Ascending aorta (tissue), 2 donors: ENCODE data around the gene EMILIN3. TPM values are rescaled to one million over a fixed set of nuclear protein-coding genes. Genes with fewer than 3 reads are reported as not detected.

Experiments used
- DNase-seq, 2 donors: peaks; one replicate each; pipeline ENCODE4 v3.0.0-alpha.2; 2019; ENCODE audit warnings: low spot score in 2 of 2
- H3K27ac ChIP-seq, 2 donors: fragments of 200-600 bp; sonication (generic); one replicate each; pipeline ENCODE4 v1.5.1; 2016 to 2017; ENCODE audit warnings: mild to moderate bottlenecking in 1 of 2
- H3K27me3 ChIP-seq: fragments of 200-600 bp; sonication (generic); one replicate; pipeline ENCODE4 v1.5.1; 2017
- H3K36me3 ChIP-seq, 2 donors: fragments of 200-600 bp; sonication (generic); one replicate each; pipeline ENCODE4 v1.5.1; 2016
- H3K4me1 ChIP-seq, 2 donors: fragments of 200-600 bp; sonication (generic); one replicate each; pipeline ENCODE4 v1.5.1; 2016 to 2017; ENCODE audit warnings: mild to moderate bottlenecking in 1 of 2
- H3K4me3 ChIP-seq, 2 donors: fragments of 200-600 bp; sonication (generic); one replicate each; pipeline ENCODE4 v1.5.1; 2016 to 2017; ENCODE audit warnings: mild to moderate bottlenecking in 1 of 2
- H3K9me3 ChIP-seq, 2 donors: fragments of 200-600 bp; sonication (generic); one replicate each; pipeline ENCODE4 v1.5.1; 2016
- intact Hi-C: fragments of 100-400 bp; cut with DNase I; formaldehyde crosslinking; loops from one replicate; pipeline ENCODE4 v1.15.1; 2023
- total RNA-seq: library from RNA; depleted of rRNA; stranded (reverse); fragments of >200 nt; gene quantifications from one replicate; pipeline ENCODE4 v1.1.0, GENCODE V29; 2016
- TF ChIP-seq, protein P1 (sequence below), 3 experiments: fragments of 200-600 bp in 2 of 3; fragments of 450-650 bp in 1 of 3; sonication (generic) in 2 of 3; IDR thresholded peaks; one replicate each; pipeline ENCODE4 v1.5.1; 2016 to 2019; ENCODE audit warnings: antibody characterized with exemption in 3 of 3, mild to moderate bottlenecking in 1 of 3, moderate library complexity in 1 of 3

The EMILIN3 gene
- total RNA-seq, 1 donor from 2014 or later: 0.53 TPM

DNA sequence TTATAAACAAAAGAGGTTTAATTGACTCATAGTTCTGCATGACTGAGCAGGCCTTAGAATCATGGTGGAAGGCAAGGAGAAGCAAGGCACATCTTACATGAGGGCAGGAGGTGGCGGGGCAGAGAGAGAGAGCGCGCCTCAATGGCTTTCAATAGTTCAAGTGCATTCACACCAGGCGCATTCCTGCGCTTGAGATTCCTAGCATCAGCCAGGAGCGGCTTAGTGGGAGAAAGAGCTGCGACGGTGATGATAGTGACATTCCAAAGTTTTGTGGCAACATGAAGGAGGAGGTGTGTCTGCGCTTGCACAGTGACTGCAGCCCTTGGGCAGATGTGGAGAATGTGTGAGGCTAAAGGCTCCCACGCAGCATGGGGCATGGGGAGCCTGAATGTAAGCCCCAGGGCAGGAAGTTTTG, 25.0 kb upstream of the EMILIN3 start:
- Histone ChIP-seq H3K4me1 (no peaks in the 10 kb centered on the region), H3K27ac (no peak overlapping the region)
- TF ChIP-seq, protein P1, sequence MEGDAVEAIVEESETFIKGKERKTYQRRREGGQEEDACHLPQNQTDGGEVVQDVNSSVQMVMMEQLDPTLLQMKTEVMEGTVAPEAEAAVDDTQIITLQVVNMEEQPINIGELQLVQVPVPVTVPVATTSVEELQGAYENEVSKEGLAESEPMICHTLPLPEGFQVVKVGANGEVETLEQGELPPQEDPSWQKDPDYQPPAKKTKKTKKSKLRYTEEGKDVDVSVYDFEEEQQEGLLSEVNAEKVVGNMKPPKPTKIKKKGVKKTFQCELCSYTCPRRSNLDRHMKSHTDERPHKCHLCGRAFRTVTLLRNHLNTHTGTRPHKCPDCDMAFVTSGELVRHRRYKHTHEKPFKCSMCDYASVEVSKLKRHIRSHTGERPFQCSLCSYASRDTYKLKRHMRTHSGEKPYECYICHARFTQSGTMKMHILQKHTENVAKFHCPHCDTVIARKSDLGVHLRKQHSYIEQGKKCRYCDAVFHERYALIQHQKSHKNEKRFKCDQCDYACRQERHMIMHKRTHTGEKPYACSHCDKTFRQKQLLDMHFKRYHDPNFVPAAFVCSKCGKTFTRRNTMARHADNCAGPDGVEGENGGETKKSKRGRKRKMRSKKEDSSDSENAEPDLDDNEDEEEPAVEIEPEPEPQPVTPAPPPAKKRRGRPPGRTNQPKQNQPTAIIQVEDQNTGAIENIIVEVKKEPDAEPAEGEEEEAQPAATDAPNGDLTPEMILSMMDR (IDR thresholded peaks at IDR 0.05): no peak

DNA sequence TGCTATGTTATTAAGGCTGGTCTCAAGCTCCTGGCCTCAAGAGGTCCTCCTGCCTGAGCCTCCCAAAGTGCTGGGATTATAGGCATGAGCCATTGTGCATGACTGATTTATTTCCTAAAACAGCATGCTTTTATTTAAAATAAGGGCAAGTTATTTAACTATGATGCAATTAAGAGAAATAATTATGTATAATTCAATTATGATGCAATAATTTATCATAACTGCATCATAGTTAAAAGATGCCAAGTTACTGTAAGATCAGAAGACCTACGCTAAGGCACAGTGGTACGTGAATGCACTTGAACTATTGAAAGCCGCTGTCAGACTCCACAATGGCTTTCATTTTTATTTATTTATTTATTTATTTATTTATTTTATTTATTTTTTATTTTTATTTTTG, 24.3 kb upstream of the EMILIN3 start:
- Histone ChIP-seq H3K4me3 (no peak overlapping the region), H3K4me1 (no peaks in the 10 kb centered on the region), H3K27ac (no peak overlapping the region), H3K9me3 (no peaks in the 10 kb centered on the region), H3K36me3 (no peaks in the 10 kb centered on the region), H3K27me3 (no peaks in the 10 kb centered on the region)
- TF ChIP-seq, protein P1 (IDR thresholded peaks at IDR 0.05): no peak
- intact Hi-C loops: no loop called here
- no peak for DNase-seq

More for the DNA sequence above, 25.0 kb upstream of the EMILIN3 start:
- Histone ChIP-seq H3K27me3 (no peaks in the 10 kb centered on the region), H3K4me3 (no peak overlapping the region), H3K9me3 (no peaks in the 10 kb centered on the region), H3K36me3 (no peaks in the 10 kb centered on the region)
- intact Hi-C loops: no loop called here
- no peak for DNase-seq

DNA sequence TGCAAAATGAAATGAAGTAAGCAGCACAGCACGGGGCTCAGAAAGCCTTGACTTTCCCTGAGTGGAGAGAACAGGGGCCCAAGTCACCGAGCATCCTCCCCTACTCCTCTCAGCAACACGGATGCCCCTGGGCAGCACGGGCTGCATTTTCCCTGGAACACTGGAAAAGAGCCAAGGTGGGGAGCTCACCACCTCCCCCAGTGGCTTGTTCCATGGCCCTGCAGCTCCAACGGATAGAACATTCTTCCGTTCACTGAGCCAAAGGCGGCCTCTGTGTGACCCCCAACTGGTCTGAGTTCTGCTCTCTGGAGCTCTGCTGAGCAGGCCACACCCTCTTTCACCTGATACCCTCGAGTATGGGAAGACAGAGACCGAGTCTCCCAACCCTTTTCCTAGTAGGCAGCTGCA, 20.8 kb upstream of the EMILIN3 start:
- TF ChIP-seq, protein P1 (IDR thresholded peaks at IDR 0.05): no peak
- no peak for DNase-seq
- H3K27ac ChIP-seq: no peak overlapping the region
- intact Hi-C loops: no loop called here
- H3K9me3 ChIP-seq: no peaks in the 10 kb centered on the region
- no peak overlapping the region for H3K4me3 ChIP-seq
- H3K36me3 ChIP-seq: no peaks in the 10 kb centered on the region
- H3K4me1 ChIP-seq: no peaks in the 10 kb centered on the region
- no peaks in the 10 kb centered on the region for H3K27me3 ChIP-seq

DNA sequence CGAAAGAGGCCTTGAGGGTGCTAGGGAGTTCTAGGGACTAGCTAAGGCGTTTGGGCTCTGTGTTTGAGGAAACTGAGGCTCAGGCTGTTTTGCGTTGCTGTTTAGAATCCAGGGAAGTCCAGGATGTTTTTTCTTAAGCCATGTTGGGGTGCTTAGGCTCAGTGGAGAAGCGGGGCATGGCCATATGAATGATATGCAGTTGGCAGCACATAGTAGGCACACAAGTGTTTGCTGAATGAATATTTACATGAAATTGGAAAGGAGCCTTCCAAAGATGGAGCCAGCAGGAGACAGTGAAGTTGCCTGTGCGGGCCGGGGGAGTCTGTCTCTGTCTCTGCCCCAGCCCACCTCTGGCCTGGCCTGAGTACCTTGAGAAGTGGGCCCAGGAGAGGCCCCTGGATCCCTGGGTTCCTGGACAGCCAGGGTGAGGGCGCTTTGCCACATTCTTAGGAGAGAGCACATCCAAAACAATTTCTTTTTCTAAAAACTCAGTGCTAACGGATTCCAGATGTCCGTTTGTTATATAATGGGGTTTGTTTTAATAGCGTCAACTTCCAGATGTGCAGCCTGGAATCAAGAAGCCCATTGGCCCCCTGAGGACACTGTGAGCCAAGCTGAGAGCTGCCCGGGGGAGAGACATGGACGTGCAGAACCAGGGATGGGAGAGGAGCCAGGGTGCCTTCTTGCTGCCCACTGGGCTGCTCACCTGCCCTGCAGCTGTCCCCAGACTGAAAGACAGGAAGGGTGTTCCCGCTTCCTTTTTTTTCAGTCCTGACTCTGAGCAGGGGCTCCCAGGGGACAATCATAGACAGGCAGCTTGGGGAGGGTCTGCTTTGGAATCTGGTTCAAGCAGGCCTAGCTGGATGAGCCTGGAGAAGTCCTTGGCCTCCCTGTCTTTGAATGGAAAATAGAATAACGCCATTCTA, 20.1 kb upstream of the EMILIN3 start:
- intact Hi-C loops: no loop called here
- Histone ChIP-seq H3K4me1 (no peaks in the 10 kb centered on the region), H3K9me3 (no peaks in the 10 kb centered on the region), H3K27ac (no peak overlapping the region), H3K27me3 (no peaks in the 10 kb centered on the region), H3K36me3 (no peaks in the 10 kb centered on the region), H3K4me3 (no peak overlapping the region)
- DNase-seq: no peak
- TF ChIP-seq, protein P1 (IDR thresholded peaks at IDR 0.05): no peak

GRCh38 chr20:41382791-41383305, 16.2 kb upstream of the EMILIN3 start:
- Histone ChIP-seq H3K27ac (no peak overlapping the region), H3K4me1 (no peaks in the 10 kb centered on the region), H3K9me3 (no peaks in the 10 kb centered on the region), H3K36me3 (no peaks in the 10 kb centered on the region), H3K27me3 (no peaks in the 10 kb centered on the region), H3K4me3 (no peak overlapping the region)
- intact Hi-C loops: no loop called here
- TF ChIP-seq, protein P1 (IDR thresholded peaks at IDR 0.05): no peak
- no peak for DNase-seq
